ELR (cell line): ENCODE data around the gene LGALS12.
"Not testable (repeated sequence)": the region's sequence is repeated elsewhere in the genome, so short reads cannot be mapped to it uniquely, and the experiment has no call there.

Experiments
- DNase-seq: peaks from one replicate; pipeline ENCODE4 v3.0.0-alpha.2; 2015; ENCODE audit warnings: low read depth

Gene LGALS12

DNA sequence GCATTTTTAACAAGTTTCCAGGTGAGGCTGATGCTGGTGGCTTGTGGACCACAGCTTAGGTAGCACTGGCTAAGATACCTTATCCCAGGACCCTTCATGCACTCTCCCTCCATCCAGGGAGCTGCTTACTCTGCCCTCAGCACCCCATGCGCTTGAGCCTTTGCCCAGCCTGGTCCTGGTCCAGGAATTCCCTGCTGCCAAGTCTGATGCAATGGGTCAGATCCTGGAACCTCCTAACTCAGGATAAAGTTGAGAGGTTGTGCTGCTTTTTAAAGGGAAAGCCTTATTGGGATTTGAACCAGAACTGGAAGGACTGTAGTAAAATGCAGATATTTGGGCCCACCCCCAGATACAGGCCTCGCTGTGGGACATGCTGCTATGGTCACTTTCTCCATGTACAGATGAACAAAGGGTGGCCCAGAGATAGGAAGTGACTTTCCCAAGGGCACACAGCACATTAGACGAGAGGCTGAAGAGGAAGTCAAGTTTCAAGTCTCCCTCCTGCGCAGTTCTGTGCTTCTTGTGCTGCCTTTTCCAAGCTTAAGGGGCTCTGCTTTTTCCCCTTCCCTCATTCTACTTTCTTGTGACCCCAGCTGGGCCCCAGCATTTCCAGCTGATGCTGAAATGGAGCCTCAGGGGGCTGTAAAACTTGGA is 824 bp upstream of the LGALS12 start:
- no peak for DNase-seq

DNA sequence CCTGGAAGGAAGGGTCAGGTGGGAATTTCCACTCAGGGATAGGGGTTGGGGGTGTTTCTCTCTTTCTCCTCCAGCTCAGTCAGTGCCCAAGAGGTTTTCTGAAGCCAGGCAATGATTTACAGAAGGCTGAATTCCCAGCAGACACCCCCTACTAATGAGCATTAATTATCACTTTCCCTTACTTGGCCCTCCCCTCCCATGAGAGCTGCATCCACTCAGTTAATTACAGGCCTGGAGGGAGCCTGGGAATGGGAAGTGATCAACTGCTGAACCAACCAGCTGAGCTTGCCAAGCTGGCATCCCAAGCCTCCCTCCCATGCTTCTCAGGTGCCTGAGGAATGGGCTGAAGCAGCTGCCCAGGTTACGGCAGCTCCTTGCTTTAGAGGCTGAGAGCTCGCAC is 992 bp downstream of the LGALS12 start:
- no peak for DNase-seq

DNA sequence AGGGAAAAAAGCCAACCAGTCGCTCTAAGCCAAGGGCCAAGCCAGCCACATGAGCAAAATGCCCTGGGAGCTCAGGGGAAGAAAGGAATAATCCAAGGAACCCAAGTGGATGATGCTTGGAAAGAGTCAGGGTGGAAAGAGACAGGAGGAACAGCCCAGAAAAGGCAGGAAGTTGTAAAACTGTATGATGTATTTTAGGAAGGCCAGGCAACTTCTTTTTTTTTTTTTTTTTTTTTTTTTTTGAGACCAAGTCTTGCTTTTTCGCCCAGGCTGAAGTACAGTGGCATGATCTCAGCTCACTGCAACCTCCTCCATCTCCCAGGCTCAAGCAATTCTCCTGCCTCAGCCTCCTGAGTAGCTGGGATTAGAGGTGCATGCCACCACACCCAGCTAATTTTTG is 1.6 kb downstream of the LGALS12 start:
- no peak for DNase-seq

DNA sequence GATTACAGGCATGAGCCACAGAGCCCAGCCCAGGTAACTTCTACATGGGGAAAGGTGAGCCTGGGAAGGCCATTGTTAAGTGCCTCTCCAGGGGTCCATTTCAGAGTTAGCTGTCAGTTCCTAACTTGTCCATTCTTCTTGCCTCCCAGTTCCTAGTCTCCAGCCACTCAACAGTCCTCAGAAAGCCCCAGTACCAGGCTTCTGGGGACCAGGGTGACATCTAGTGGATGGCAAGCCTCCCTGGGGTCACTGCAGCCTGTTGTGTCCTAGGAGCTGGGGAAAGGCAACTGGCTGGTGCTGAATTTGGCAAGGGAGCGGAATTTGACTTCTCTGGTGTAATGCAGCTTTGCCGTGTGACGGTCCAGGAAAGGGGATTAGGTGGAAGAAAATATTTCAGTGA is 2.1 kb downstream of the LGALS12 start:
- DNase-seq = peak; percentile 30

DNA sequence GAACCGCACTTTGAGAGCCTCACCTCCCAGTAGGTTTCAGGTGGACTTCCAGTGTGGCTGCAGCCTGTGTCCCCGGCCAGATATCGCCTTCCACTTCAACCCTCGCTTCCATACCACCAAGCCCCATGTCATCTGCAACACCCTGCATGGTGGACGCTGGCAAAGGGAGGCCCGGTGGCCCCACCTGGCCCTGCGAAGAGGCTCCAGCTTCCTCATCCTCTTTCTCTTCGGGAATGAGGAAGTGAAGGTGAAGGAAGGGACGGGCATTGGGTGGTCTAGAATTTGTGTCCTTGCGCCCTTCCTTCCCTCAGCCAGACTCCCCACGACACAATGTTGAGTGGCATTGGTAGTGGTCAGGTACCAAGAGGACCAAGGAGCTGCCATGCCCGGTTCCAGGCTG is 2.9 kb downstream of the LGALS12 start:
- DNase-seq = no peak

DNA sequence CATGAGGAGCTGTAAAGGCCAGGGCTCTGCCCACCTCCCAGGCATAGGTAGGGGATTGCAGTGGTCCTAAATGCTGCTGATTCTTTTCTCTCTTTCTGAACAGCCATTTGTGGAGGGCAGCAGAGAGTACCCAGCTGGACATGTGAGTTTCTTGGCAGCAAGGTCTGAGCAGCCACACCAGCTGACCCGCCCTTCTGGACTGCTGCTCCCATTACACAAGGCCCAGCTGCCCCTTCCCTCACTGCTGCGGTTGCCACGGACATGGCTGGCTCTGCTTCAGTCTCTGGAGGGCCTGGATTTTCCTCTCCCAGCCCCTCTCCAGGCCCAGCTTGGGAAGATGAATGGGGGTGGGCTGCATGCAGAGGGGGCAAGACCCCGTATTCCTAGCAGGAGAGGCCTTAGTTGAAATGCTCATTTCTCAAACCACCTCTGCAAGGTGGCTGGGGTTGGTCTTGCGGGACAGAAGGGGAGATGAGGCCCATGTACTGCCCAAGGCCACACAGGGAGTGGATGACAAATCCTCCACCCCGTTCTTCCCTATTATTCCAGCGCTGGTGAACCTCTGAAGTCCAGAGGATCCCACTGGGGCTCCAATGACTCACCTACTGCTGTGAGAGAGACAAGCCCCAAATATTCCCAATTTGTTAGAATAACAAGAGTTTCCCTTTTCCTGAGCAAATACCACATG is 4.6 kb downstream of the LGALS12 start:
- peak; percentile 26 for DNase-seq

DNA sequence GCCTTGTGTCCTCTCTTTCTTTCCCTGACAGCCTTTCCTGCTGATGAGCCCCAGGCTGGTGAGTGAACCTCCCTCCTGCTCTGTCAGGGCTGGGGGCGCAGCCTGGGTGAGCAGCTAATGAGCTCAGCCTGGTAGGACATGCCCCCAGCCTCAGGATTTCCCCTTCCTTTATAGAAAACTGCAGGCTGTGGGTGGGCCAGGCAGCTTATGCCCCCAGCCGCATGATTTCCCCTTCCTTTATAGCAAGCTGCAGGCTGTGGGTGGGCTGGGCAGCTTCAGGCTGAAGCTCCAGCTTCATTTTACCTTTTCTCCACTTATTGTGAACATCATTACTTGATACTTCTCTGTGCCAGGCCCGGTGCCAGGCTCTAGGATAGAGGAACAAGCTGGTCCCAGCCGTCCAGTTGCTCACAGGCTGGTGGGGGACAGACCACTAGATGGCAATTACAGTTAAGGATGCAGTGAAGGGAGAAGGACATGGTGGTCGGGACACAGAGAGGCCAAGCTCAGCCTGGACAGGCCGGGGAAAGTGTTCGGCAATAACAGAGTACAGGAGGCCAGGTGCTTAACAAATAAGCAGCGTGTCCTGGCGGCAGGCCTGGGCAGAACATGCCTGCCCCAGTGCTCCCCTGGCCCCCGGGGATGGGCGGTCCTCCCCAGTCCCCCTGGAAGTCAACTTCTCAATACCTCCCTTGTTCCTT is 5.3 kb downstream of the LGALS12 start:
- no peak for DNase-seq

DNA sequence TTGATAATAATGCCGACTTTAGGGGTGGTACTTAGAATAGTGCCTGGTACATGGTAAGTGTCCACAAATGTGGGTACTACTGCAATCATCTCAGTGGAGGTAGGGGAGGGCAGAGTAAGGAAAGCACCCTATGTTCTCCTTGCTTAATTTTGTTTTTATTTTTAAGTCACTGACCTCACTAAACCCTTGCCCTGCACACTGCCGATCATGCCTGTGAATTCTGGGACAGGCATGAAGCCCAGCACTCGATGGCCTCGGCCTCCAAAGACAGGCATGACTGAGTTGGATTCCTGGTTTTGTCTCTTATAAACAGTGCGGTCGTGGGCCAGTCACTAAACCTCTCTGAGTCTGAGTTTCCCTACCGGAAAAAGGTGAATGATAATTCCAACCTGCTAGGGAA is 6.9 kb downstream of the LGALS12 start:
- no peak for DNase-seq

DNA sequence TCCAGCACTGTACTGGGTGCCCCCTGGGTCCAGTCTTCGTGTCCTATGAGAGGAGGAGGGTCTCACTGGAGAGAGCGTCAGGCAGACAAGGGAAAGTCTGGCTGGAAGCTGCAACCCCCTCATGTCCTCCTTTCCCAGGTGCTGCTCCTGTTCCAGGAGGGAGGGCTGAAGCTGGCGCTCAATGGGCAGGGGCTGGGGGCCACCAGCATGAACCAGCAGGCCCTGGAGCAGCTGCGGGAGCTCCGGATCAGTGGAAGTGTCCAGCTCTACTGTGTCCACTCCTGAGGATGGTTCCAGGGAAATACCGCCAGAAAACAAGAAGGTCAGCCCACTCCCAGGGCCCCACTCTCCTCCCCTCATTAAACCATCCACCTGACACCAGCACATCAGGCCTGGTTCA is 10.2 kb downstream of the LGALS12 start:
- DNase-seq = no peak

DNA sequence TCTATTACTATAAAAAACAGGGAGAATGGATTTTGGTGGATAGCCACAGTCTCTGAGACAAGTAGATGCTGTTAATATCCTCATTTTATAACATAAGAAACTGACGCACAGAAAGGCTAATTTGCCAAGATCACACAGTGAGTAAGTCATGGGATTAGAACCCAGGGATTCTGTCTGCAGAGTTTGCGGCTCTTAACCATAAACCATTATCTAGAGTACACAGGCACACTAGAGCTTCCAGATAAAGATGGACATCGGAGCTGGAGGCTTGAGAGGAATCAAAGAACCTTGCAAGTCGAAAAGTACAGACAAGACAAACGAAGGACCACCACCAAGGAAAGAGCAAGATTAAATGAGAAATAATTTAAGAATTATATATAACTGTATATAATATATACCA is 11.3 kb downstream of the LGALS12 start:
- no peak for DNase-seq

DNA sequence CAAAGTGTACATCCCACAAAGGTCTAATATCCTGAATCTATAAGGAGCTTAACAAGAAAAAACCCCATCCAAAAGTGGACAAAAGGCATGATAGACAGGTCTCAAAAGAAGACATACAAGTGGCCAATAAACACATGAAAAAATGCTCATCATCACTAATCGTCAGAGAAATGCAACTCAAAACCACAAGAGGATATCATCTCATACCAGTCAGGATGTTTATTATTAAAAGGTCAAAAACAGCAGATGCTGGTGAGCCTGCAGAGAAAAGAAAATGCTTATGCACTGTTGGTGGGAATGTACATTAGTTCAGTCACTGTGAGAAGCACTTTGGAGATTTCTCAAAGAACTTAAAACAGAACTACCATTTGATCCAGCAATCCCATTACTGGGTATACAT is 12.7 kb downstream of the LGALS12 start:
- peak; percentile 66 for DNase-seq

DNA sequence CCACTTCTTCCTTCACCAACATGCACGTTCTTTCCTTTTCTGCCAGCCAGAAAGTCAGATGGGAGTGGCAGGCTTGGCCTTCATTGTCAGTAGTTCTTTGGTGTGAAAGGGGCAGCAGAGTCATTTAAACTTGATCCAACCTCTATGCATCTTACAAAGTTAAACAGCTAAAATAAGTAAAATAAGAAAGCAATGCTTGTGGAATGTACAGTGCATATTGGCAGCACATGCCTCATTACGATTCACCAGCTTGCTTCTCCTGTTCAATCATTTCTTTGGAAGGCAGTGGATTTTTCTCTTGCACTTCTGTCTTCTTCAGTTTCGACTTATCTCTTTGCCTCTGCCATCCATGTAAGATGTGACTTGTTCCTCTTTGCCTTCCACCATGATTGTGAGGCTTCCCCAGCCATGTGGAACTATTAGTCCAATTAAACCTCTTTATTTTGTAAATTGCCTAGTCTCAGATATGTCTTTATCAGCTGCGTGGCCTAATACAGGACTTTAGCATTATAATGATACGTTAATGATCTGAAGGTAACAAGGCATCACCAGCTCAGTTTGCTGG is 14.8 kb downstream of the LGALS12 start:
- DNase-seq = no peak

DNA sequence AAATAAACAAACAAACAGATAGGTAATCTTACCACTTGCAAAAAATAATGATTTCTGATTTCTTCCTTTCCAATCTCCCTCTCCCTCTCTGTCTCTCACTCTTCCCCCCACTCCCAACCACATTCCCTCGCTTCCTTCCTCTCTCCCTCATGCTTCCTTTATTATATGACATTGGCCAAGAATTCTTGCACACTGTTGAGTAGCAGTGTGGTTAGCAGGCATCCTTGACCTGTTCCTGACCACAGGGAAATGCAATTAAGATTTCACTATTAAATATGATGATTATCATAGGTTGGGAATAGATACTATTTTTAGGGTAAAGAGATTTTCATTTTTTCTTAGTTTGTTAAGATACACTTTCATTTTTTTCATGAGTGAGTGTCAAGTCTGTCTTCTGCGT is 16.0 kb downstream of the LGALS12 start:
- no peak for DNase-seq

DNA sequence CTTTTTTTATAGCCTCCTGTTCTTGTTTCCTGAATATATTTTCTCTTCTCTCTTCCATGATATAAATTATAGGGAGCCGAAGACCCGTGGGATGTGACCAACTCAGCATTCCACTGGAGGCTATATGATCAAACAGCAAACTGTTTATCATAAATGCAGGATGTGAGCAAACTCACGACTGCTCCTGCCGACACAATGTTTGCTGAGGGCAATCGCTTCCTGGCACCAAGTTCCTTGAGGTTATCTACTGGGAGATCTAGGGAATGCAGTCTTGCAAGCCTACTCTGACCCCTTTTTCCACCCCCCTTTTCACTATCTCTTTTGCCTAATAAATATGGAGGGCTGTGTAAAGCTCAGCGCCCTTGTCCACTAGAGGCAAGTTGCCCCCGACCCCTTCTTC is 17.3 kb downstream of the LGALS12 start:
- no peak for DNase-seq

DNA sequence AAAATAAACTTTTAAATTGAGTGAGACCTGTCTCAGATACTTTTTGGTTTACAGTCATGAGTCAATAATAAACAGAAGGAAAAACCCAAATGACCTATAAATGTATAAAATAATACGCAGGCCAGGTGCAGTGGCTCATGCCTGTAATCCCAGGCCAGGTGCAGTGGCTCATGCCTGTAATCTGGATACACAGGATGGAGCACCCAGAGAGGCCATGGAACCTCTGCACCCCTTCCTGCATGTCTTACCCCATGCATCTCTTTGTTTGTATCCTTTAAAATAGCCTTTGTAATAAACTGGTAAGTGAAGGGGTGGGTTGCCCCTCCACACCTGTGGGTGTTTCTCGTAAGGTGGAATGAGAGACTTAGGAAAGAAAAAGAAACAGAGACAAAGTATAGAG is 21.8 kb downstream of the LGALS12 start:
- DNase-seq = no peak

DNA sequence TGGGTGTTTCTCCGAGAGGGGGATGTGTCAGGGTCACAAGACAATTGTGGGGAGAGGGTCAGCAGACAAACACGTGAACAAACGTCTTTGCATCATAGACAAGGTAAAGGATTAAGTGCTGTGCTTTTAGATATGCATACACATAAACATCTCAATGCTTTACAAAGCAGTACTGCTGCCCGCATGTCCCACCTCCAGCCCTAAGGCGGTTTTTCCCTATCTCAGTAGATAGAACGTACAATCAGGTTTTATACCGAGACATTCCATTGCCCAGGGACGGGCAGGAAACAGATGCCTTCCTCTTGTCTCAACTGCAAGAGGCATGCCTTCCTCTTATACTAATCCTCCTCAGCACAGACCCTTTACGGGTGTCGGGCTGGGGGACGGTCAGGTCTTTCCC is 22.3 kb downstream of the LGALS12 start:
- DNase-seq = not testable (repeated sequence)

DNA sequence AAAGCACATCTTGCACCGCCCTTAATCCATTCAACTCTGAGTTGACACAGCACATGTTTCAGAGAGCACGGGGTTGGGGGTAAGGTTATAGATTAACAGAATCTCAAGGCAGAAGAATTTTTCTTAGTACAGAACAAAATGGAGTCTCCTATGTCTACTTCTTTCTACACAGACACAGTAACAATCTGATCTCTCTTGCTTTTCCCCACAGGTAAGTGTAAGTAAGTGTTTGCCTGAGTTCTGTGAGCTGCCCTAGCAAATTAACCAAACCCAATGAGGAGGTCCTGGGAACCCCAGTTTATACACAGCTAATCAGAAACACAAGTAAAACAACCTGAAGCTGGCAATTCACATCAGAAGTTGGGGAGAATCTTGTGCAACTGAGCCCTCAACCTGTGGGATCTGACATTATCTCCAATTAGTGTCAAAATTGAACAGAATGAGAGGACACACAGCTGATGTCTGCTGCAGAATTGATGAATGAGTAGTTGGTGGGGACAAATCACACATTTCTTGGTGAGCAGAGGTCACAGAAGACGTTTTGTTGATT is 22.9 kb downstream of the LGALS12 start:
- not testable (repeated sequence) for DNase-seq

DNA sequence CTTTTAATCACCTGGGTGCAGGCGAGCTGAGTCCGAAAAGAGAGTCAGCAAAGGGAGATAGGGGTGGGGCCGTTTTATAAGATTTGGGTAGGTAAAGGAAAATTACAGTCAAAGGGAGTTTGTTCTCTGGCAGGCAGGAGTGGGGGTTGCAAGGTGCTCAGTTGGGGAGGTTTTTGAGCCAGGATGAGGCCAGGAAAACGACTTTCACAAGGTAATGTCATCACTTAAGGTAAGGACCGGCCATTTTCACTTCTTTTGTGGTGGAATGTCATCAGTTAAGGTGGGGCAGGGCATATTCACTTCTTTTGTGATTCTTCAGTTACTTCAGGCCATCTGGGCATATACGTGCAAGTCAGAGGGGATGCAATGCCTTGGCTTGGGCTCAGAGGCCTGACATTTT is 23.5 kb downstream of the LGALS12 start:
- DNase-seq = not testable (repeated sequence)

DNA sequence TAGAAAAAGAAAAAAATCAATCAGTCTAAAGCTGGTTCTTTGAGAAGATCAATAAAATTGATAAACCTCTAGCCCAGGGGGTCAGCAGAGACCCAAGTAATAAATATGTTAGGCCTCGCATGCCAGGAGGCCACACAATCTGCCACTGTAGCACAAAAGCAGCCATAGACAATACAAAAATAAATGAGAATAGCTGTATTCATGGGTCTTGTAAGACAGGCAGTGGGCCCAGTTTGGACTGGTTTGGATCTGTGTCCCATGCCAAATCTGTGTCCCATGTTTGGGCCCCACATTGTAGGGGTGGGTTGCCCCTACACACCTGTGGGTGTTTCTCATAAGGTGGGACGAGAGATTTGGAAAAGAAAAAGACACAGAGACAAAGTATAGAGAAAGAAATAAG is 24.1 kb downstream of the LGALS12 start:
- DNase-seq = no peak

DNA sequence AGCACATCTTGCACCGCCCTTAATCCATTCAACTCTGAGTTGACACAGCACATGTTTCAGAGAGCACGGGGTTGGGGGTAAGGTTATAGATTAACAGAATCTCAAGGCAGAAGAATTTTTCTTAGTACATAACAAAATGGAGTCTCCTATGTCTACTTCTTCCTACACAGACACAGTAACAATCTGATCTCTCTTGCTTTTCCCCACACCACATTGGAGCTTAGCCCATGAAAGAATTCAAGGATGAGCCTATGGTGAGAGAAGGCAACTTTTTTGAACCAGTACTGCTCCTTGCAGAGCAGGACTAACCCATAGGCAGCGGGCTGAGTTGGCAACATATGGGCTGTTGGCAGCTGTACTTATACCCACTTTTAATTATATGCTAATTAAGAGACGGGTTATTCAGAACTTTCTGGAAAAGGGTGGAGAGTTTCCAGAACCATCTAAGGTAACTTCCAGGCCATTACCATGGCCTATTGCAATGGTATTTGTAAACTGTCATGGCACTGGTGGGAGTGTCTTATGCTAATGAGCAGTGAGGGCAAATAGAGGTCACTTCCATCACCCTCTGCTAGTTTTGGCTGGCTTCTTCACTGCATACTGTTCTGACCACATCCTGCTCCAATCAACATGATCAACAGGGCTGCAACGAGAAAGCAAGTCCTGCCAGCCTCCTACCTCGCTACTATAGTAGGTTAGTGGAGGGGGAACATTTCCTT is 25.3 kb downstream of the LGALS12 start:
- peak; percentile 79 for DNase-seq

DNA sequence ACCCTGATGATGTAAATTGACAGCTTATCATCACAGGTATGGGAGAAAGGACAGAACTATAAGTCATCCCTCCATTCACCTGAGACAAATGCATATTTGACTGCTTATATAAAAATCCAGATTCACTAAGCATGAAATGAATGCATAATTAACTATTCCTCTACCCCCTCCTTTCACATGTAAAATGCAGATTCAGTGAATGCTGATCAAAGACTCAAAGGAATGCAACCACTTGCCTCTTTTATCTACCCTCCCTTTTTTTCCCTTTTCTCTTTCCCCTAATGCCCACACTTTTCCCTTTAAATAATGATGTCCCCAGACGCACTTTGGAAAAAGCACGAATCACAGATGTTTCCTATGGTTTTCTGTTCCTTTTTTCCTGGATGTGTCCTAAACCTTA is 26.2 kb downstream of the LGALS12 start:
- DNase-seq = no peak

DNA sequence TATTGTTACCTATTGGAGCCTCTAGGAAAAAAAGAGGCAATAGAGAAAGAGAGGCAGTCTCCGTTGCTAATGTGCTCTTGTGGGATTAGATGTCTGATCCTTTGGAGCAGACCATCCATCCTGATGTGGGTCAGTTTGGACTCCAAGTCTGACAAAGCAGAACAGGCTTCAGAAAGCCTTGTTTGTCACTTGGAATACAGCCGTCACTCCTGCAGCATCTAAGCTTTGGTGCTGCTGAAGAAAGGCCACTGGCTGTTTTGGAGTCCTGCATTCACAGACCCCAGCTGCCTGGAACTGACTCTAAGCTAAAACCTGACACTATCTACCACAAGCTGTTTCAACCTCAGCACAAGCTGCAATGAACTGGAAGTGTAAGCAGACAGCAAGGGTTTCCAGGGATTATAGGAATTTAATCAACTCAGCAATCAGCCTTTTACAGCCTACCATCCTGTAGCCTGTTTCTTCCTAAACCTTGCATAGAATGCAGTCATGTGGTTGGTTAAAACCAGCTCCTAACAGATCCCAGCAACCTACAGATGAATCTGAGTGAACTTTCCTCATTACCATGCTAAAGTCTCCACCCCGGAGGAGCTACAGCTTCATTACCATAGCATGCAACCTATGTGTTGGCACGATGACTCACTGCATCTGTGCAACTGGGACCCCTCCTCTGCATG is 27.1 kb downstream of the LGALS12 start:
- DNase-seq = peak; percentile 11
